NT2/D1 (cell line): Measurements from ENCODE around the gene NLGN4X.

Experiments
- SUZ12 ChIP-seq: IDR thresholded peaks from 2 replicates; pipeline ENCODE4 v1.6.1; 2011; ENCODE audit not compliant: insufficient read length, insufficient read depth; ENCODE audit errors: extremely low read depth
- YY1 ChIP-seq: IDR thresholded peaks from 2 replicates; pipeline ENCODE4 v1.6.1; 2011; ENCODE audit not compliant: insufficient read length, insufficient read depth
- ZNF274 ChIP-seq: IDR thresholded peaks from 2 replicates; pipeline ENCODE4 v1.6.1; 2011; ENCODE audit warnings: mild to moderate bottlenecking, low read depth, low read length

- TF ChIP-seq ZNF274 (no peak), SUZ12 (no peak), YY1 (no peak)
These were observed 99.5 kb downstream of the NLGN4X start for GRCh38 chrX:6129195-6129594.
